Measurements from ENCODE around the gene TIGD2. TPM values are rescaled to one million over a fixed set of nuclear protein-coding genes. Genes with fewer than 3 reads are reported as not detected.

Gene TIGD2
- polyA plus RNA-seq, 1 donor from 2014 or later: 4.7 TPM

- Histone ChIP-seq H3K27ac (ENCODE audit: low read length) (peak overlapping the region; percentile 41), H3K9ac (ENCODE audit: low read length) (no peak overlapping the region), H3F3A (ENCODE audit: insufficient read depth, low read length, poor library complexity, severe bottlenecking) (no peaks in the 10 kb centered on the region), H3K4me2 (ENCODE audit: low read length) (no peak overlapping the region), H3K4me3 (ENCODE audit: low read length) (no peak overlapping the region), H3K9me3 (ENCODE audit: low read length) (no peaks in the 10 kb centered on the region), H3K79me2 (replicated peaks; ENCODE audit: insufficient read depth, low read length) (no peaks in the 10 kb centered on the region), H3K27me3 (ENCODE audit: insufficient read depth, low read depth, low read length) (no peaks in the 10 kb centered on the region), H4K20me1 (ENCODE audit: insufficient read depth) (no peaks in the 10 kb centered on the region), H3K9me2 (ENCODE audit: insufficient read depth, low read length) (no peaks in the 10 kb centered on the region), H3K36me3 (ENCODE audit: insufficient read depth, low read length) (no peaks in the 10 kb centered on the region), H2AFZ (ENCODE audit: low read depth, low read length) (no peak overlapping the region)
- TF ChIP-seq SMC3 (conservative IDR thresholded peaks at IDR 0.05; ENCODE audit: poor library complexity): no peak
- peak; percentile 37 for TF ChIP-seq EP300 (conservative IDR thresholded peaks at IDR 0.05; ENCODE audit: poor library complexity, severe bottlenecking)
Measured at GRCh38 chr4:89162496-89162895, 51.2 kb downstream of the TIGD2 start.

GRCh38 chr4:89162987-89163386 is 51.7 kb downstream of the TIGD2 start:
- no peak overlapping the region for H3K9ac ChIP-seq (ENCODE audit: low read length)

More at GRCh38 chr4:89162987-89163386, 51.7 kb downstream of the TIGD2 start:
- no peak overlapping the region for H3K4me2 ChIP-seq (ENCODE audit: low read length)
- H3K36me3 ChIP-seq (ENCODE audit: insufficient read depth, low read length): no peaks in the 10 kb centered on the region
- no peaks in the 10 kb centered on the region for H4K20me1 ChIP-seq (ENCODE audit: insufficient read depth)
- no peaks in the 10 kb centered on the region for H3K9me3 ChIP-seq (ENCODE audit: low read length)
- H3K27ac ChIP-seq (ENCODE audit: low read length): peak overlapping the region; percentile 41
- H3K27me3 ChIP-seq (ENCODE audit: insufficient read depth, low read depth, low read length): no peaks in the 10 kb centered on the region
- H3K9me2 ChIP-seq (ENCODE audit: insufficient read depth, low read length): no peaks in the 10 kb centered on the region
- no peak overlapping the region for H2AFZ ChIP-seq (ENCODE audit: low read depth, low read length)
- no peaks in the 10 kb centered on the region for H3K79me2 ChIP-seq (replicated peaks; ENCODE audit: insufficient read depth, low read length)
- no peak overlapping the region for H3K4me3 ChIP-seq (ENCODE audit: low read length)
- no peak for TF ChIP-seq TAF1 (IDR thresholded peaks at IDR 0.05; ENCODE audit: low read depth)
- no peak for TF ChIP-seq MXI1 (conservative IDR thresholded peaks at IDR 0.05; ENCODE audit: poor library complexity, severe bottlenecking)
- no peak for TF ChIP-seq EP300 (conservative IDR thresholded peaks at IDR 0.05; ENCODE audit: poor library complexity, severe bottlenecking)
- no peak for TF ChIP-seq SMC3 (conservative IDR thresholded peaks at IDR 0.05; ENCODE audit: poor library complexity)
- no peak for TF ChIP-seq RAD21 (conservative IDR thresholded peaks at IDR 0.05)
- no peak for TF ChIP-seq REST (IDR thresholded peaks at IDR 0.05; ENCODE audit: borderline replicate concordance)
- no peak for TF ChIP-seq EZH2 (IDR thresholded peaks at IDR 0.05; ENCODE audit: borderline replicate concordance, insufficient read depth, low read length, poor library complexity, severe bottlenecking)
- TF ChIP-seq POLR2AphosphoS5 (IDR thresholded peaks at IDR 0.05): no peak
- no peak for TF ChIP-seq CTCF (IDR thresholded peaks at IDR 0.05; ENCODE audit: poor library complexity, severe bottlenecking)
- no peaks in the 10 kb centered on the region for H3F3A ChIP-seq (ENCODE audit: insufficient read depth, low read length, poor library complexity, severe bottlenecking)
